ENCODE measurements around the gene TOR1AIP1. TPM values are rescaled to one million over a fixed set of nuclear protein-coding genes. Genes with fewer than 3 reads are reported as not detected.

Gene TOR1AIP1
- total RNA-seq, 1 donor = 77.5 TPM

DNA sequence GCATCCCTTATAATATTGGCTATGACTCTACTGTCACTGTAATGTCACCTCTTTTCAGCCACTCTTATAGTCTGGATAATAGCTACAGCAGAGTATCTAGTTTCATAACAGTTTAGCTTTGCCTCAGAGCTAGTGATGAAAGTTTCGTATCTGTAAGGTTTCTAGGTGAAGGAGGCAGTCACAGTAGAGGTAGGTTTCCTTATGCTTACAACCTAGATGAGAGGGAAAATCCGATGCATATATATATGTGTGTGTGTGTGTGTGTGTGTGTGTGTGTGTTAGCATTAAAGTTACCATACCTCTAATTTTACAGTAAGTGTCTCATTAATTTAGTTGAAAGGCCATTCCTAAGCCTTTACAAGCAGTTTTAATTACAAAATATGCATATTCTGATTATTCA, 2.3 kb upstream of the TOR1AIP1 start:
- TF ChIP-seq, protein P1, sequence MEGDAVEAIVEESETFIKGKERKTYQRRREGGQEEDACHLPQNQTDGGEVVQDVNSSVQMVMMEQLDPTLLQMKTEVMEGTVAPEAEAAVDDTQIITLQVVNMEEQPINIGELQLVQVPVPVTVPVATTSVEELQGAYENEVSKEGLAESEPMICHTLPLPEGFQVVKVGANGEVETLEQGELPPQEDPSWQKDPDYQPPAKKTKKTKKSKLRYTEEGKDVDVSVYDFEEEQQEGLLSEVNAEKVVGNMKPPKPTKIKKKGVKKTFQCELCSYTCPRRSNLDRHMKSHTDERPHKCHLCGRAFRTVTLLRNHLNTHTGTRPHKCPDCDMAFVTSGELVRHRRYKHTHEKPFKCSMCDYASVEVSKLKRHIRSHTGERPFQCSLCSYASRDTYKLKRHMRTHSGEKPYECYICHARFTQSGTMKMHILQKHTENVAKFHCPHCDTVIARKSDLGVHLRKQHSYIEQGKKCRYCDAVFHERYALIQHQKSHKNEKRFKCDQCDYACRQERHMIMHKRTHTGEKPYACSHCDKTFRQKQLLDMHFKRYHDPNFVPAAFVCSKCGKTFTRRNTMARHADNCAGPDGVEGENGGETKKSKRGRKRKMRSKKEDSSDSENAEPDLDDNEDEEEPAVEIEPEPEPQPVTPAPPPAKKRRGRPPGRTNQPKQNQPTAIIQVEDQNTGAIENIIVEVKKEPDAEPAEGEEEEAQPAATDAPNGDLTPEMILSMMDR (IDR thresholded peaks at IDR 0.05; ENCODE audit: insufficient read depth, low read length) = no peak
- H3K4me3 ChIP-seq (ENCODE audit: low read depth, low read length) = no peak overlapping the region
- no peak for DNase-seq (ENCODE audit: low read depth)

DNA sequence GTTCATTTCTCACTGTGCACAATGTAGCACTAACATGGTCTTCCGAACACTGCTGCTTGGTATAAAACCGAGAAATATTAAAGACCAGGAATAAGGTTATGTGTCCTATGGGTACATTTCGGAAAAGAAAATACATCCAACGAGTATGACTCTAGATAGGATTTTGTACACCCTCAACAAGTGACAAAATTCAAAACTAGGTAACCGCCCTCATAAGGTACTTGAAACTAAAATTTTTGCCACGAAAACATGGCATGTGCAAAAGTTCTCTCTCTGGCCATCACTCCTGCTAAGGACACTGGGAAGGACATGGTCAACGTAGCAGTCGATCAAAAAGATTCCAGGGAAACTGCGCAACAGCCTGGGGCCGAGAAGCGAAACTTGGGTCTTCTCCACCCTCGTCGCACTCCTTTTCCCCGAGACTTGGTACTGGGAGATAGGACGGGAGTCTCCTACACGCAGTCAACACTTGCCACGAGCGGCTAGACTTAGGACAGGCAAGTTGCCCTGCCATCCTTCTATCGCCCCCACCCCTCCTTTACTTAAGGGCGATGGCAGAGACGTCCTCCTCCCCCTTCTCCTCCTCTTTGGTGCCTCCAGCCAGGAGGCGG, 338 bp upstream of the TOR1AIP1 start:
- peak; percentile 96 for DNase-seq (ENCODE audit: low read depth)
- TF ChIP-seq, protein P1 (IDR thresholded peaks at IDR 0.05; ENCODE audit: insufficient read depth, low read length) = no peak
- H3K4me3 ChIP-seq (ENCODE audit: low read depth, low read length) = peak overlapping the region; percentile 90

DNA sequence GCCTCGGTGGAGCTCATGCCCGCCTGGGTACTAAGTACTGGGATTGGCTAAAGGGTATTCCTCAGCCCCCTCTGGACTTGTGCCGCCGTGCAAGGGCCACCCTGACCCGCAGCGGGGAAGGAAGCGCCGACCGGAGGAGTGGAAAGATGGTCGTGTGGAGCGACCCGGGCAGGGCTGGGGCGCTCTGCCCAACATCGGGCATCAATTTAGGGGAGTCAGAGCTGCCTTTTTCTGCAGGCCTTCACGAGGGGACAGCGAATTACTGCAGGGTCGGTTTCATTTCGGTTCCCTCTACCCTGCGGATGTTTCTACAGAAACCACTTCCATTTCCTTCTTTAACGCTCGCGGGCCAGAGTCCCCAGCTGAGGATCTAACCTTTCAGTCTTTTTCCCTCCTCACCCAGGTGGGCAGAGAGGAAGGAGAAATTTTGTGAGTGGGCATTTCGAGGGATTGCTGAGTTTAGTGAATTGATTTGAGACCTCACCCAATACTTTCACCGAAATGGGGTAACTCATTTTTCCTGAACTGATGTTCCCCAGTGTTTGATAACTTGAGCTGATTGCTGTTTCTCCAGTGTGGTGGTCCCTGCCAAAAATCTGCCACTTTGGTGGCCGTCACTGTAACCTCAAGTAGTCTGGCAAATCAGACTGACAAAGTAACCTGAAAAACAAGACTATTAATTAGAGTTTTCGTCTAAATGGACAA, 1.1 kb downstream of the TOR1AIP1 start:
- TF ChIP-seq, protein P1 (IDR thresholded peaks at IDR 0.05; ENCODE audit: insufficient read depth, low read length) = no peak
- peak overlapping the region; percentile 90 for H3K4me3 ChIP-seq (ENCODE audit: low read depth, low read length)
- no peak for DNase-seq (ENCODE audit: low read depth)

DNA sequence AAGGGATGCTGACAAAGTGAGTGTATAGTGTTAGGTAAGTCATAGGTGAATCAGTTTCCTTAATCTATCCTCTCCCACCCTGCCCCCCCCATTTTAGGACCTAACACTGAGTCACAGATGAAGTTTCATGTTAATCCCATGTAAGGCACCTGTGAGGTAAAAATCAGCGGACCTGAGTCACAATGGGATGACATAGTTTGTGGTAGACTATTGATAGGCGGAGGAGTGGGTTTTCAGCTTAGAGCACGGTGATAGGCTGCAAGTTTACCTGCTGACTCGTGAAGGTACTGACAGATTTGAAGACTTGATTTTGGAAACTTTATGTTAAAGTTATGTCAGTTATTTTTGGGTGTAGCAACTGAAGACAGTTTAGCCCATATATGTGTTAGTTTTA, 1.7 kb downstream of the TOR1AIP1 start:
- H3K4me3 ChIP-seq (ENCODE audit: low read depth, low read length) = peak overlapping the region; percentile 90
- peak; percentile 5 for DNase-seq (ENCODE audit: low read depth)
- TF ChIP-seq, protein P1 (IDR thresholded peaks at IDR 0.05; ENCODE audit: insufficient read depth, low read length) = no peak

DNA sequence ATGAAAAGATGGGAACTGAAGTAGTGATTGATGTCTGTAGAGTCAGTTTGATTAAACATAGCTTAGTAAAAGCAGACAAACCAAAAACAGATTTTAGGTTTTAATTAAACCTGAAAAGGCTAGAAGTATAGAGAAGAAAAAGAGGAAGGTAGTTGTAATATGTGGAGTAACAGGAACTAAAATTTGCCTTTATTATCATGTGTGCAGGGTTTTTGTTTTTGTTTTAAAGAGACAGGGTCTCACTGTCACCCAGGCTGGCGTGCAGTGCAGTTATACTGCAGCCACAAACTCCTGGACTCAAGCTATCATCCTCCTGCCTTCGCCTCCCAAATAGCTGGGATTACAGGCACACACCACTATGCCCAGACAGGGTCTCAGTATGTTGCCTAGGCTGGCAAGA, 6.0 kb downstream of the TOR1AIP1 start:
- TF ChIP-seq, protein P1 (IDR thresholded peaks at IDR 0.05; ENCODE audit: insufficient read depth, low read length) = no peak
- no peak for DNase-seq (ENCODE audit: low read depth)
- no peak overlapping the region for H3K4me3 ChIP-seq (ENCODE audit: low read depth, low read length)

DNA sequence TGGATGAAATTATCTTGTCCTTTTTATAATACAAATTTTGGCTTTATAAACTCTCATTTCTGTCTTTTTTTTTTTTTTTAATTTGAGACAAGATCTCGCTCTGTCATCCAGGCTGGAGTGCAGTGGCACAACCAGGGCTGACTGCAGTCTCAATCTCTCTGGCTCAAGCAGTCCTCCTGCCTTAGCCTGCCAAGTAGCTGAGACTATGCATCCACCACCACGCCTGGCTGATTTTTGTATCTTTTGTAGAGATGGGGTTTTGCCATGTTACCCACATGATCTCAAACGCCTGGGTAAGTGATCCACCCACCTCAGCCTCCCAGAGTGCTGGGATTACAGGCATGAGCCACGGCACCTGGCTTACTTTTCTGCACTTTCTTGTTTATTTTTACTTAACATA, 7.5 kb downstream of the TOR1AIP1 start:
- TF ChIP-seq, protein P1 (IDR thresholded peaks at IDR 0.05; ENCODE audit: insufficient read depth, low read length) = no peak
- H3K4me3 ChIP-seq (ENCODE audit: low read depth, low read length) = no peak overlapping the region
- DNase-seq (ENCODE audit: low read depth) = no peak
